H9 (cell line): ENCODE data around the gene AP4B1. TPM values are rescaled to one million over a fixed set of nuclear protein-coding genes. Genes with fewer than 3 reads are reported as not detected.

ENCODE experiments used
- DNase-seq: peaks from one replicate; pipeline ENCODE4 v3.0.0-alpha.2; 2017
- H2AFZ ChIP-seq: one replicate; pipeline ENCODE4 v1.6.1; 2013; ENCODE audit warnings: mild to moderate bottlenecking, low read length, control low read depth, moderate library complexity
- H2AK5ac ChIP-seq: 2 replicates; pipeline ENCODE4 v1.6.1; 2013; ENCODE audit warnings: low read length, control low read depth, mixed read lengths; ENCODE audit not compliant: insufficient read length
- H2BK120ac ChIP-seq: one replicate; pipeline ENCODE4 v1.6.1; 2013; ENCODE audit warnings: low read depth, mild to moderate bottlenecking, low read length, control low read depth, inconsistent platforms; ENCODE audit not compliant: poor library complexity, severe bottlenecking
- H2BK12ac ChIP-seq: 2 replicates; pipeline ENCODE4 v1.6.1; 2013; ENCODE audit warnings: low read length, control low read depth, mixed read lengths, low read depth; ENCODE audit not compliant: insufficient read length
- H2BK15ac ChIP-seq: 2 replicates; pipeline ENCODE4 v1.6.1; 2013; ENCODE audit warnings: low read depth, low read length, control low read depth
- H2BK20ac ChIP-seq: one replicate; pipeline ENCODE4 v1.6.1; 2013; ENCODE audit warnings: low read depth, mild to moderate bottlenecking, low read length, control low read depth, inconsistent platforms; ENCODE audit not compliant: poor library complexity, severe bottlenecking
- H2BK5ac ChIP-seq: 2 replicates; pipeline ENCODE4 v1.6.1; 2013; ENCODE audit warnings: low read length, control low read depth, mixed read lengths; ENCODE audit not compliant: insufficient read length
- H3K14ac ChIP-seq: 2 replicates; pipeline ENCODE4 v1.6.1; 2013; ENCODE audit warnings: low read length, control low read depth; ENCODE audit not compliant: insufficient read depth
- H3K18ac ChIP-seq: 2 replicates; pipeline ENCODE4 v1.6.1; 2013; ENCODE audit warnings: low read depth, mild to moderate bottlenecking, mixed read lengths, low read length, control low read depth; ENCODE audit not compliant: insufficient read length
- H3K23ac ChIP-seq: 2 replicates; pipeline ENCODE4 v1.6.1; 2013; ENCODE audit warnings: low read length, control low read depth, mixed read lengths, low read depth; ENCODE audit not compliant: insufficient read length
- H3K23me2 ChIP-seq: 2 replicates; pipeline ENCODE4 v1.6.1; 2013; ENCODE audit warnings: low read depth, mild to moderate bottlenecking, mixed read lengths, low read length, control low read depth; ENCODE audit not compliant: insufficient read length, poor library complexity, severe bottlenecking
- H3K27ac ChIP-seq: 2 replicates; pipeline ENCODE4 v1.5.1; 2013; ENCODE audit warnings: low read length, control low read depth, mixed read lengths, low read depth; ENCODE audit not compliant: insufficient read length
- H3K27me3 ChIP-seq: 2 replicates; pipeline ENCODE4 v1.6.1; 2013; ENCODE audit warnings: low read length, control low read depth, inconsistent platforms; ENCODE audit not compliant: insufficient read depth
- H3K4ac ChIP-seq: 2 replicates; pipeline ENCODE4 v1.6.1; 2013; ENCODE audit warnings: low read depth, mild to moderate bottlenecking, control low read depth, inconsistent platforms, low read length, moderate library complexity
- H3K4me1 ChIP-seq: 2 replicates; pipeline ENCODE4 v1.6.1; 2013; ENCODE audit warnings: low read length, control low read depth, inconsistent platforms; ENCODE audit not compliant: insufficient read depth
- H3K4me2 ChIP-seq: 2 replicates; pipeline ENCODE4 v1.6.1; 2013; ENCODE audit warnings: low read length, control low read depth, mixed read lengths; ENCODE audit not compliant: insufficient read length, insufficient read depth
- H3K56ac ChIP-seq: 2 replicates; pipeline ENCODE4 v1.6.1; 2013; ENCODE audit warnings: low read depth, mild to moderate bottlenecking, mixed read lengths, low read length, control low read depth; ENCODE audit not compliant: insufficient read length
- H3K79me1 ChIP-seq: 2 replicates; pipeline ENCODE4 v1.6.1; 2013; ENCODE audit warnings: low read depth, mild to moderate bottlenecking, moderate library complexity, low read length, control low read depth, inconsistent platforms; ENCODE audit not compliant: insufficient read depth, poor library complexity, severe bottlenecking
- H3K79me2 ChIP-seq: 2 replicates; pipeline ENCODE4 v1.6.1; 2013; ENCODE audit warnings: low read length, control low read depth, inconsistent platforms; ENCODE audit not compliant: insufficient read depth
- H3K9ac ChIP-seq: 2 replicates; pipeline ENCODE4 v1.6.1; 2013; ENCODE audit warnings: low read length, control low read depth, mixed read lengths; ENCODE audit not compliant: insufficient read length; ENCODE audit errors: extremely low read depth
- H3K9me3 ChIP-seq: one replicate; pipeline ENCODE4 v1.6.1; 2013; ENCODE audit warnings: low read depth, low read length, inconsistent platforms; ENCODE audit not compliant: control insufficient read depth
- H3T11ph ChIP-seq: one replicate; pipeline ENCODE4 v1.6.1; 2013; ENCODE audit warnings: mild to moderate bottlenecking, low read length, control low read depth, inconsistent platforms
- H4K20me1 ChIP-seq: one replicate; pipeline ENCODE4 v1.6.1; 2013; ENCODE audit not compliant: control insufficient read depth, insufficient read length, insufficient read depth
- H4K5ac ChIP-seq: 2 replicates; pipeline ENCODE4 v1.6.1; 2013; ENCODE audit warnings: low read depth, mild to moderate bottlenecking, mixed read lengths, low read length, control low read depth; ENCODE audit not compliant: insufficient read length
- H4K8ac ChIP-seq: replicated peaks from 2 replicates; pipeline ENCODE4 v1.6.1; 2013; ENCODE audit warnings: low read length, control low read depth, mixed read lengths, low read depth; ENCODE audit not compliant: insufficient read length
- H4K91ac ChIP-seq: 2 replicates; pipeline ENCODE4 v1.6.1; 2013; ENCODE audit warnings: low read depth, mild to moderate bottlenecking, moderate library complexity, mixed read lengths, low read length, control low read depth; ENCODE audit not compliant: insufficient read length
- H3K27ac Mint-ChIP-seq, 3 experiments: 2 replicates in 2 of 3; 3 replicates in 1 of 3; pipeline ENCODE4 v1.8.0; 2020 to 2021; ENCODE audit warnings: mixed read lengths in 3 of 3, mild to moderate bottlenecking in 1 of 3, moderate library complexity in 1 of 3
- H3K27me3 Mint-ChIP-seq: 2 replicates; pipeline ENCODE4 v1.8.0; 2021; ENCODE audit warnings: low read depth, mild to moderate bottlenecking, moderate library complexity, mixed read lengths
- H3K36me3 Mint-ChIP-seq, 3 experiments: 2 replicates in 2 of 3; 3 replicates in 1 of 3; pipeline ENCODE4 v1.8.0; 2020 to 2021; ENCODE audit warnings: low read depth in 3 of 3, mixed read lengths in 3 of 3; ENCODE audit not compliant: insufficient read depth in 1 of 3
- H3K4me1 Mint-ChIP-seq, 2 experiments: 2 replicates each; pipeline ENCODE4 v1.8.0; 2020; ENCODE audit warnings: mixed read lengths in 2 of 2
- H3K4me3 Mint-ChIP-seq, 2 experiments: 2 replicates in 1 of 2; 3 replicates in 1 of 2; pipeline ENCODE4 v1.8.0; 2020 to 2021; ENCODE audit warnings: mild to moderate bottlenecking in 2 of 2, mixed read lengths in 2 of 2, moderate library complexity in 1 of 2
- H3K9me3 Mint-ChIP-seq, 2 experiments: 2 replicates in 1 of 2; 3 replicates in 1 of 2; pipeline ENCODE4 v1.8.0; 2020; ENCODE audit warnings: mild to moderate bottlenecking in 2 of 2, mixed read lengths in 2 of 2, moderate library complexity in 1 of 2
- WGBS: extraction: QIAGEN DNeasy Blood & Tissue Kit; methylation state at CpG from one replicate; pipeline ENCODE4 v1.1.7; 2013; ENCODE audit warnings: missing lambda C conversion rate, low lambda C conversion rate, mixed read lengths; ENCODE audit not compliant: insufficient read length; ENCODE audit errors: extremely low coverage; 5-methylcytosine and 5-hydroxymethylcytosine counted together
- total RNA-seq: library from RNA; stranded (reverse); gene quantifications from 2 replicates; pipeline ENCODE4 v1.2.1, GENCODE V29; 2021
- TF ChIP-seq, protein P1 (sequence below): fragments of 200-600 bp; sonication (generic); conservative IDR thresholded peaks from 3 replicates; pipeline ENCODE4 v1.8.0; 2021; ENCODE audit warnings: antibody characterized with exemption, mild to moderate bottlenecking

Gene AP4B1
- total RNA-seq, 1 experiment from 2014 or later = 19.3 TPM

- Histone ChIP-seq H2BK120ac (no peak overlapping the region), H4K8ac (no peak overlapping the region), H2AK5ac (no peak overlapping the region), H4K20me1 (no peaks in the 10 kb centered on the region), H3K23me2 (peaks cover under 1% of the 10 kb centered on the region), H4K91ac (no peak overlapping the region), H3K4me2 (no peak overlapping the region), H2BK15ac (no peak overlapping the region), H2BK12ac (no peak overlapping the region), H3K23ac (no peak overlapping the region), H4K5ac (no peak overlapping the region), H3K4me1 (no peaks in the 10 kb centered on the region), H2BK20ac (no peak overlapping the region), H3K79me1 (no peaks in the 10 kb centered on the region), H3K27me3 (no peaks in the 10 kb centered on the region), H3T11ph (no peak overlapping the region), H3K4ac (no peak overlapping the region), H3K9me3 (no peaks in the 10 kb centered on the region), H2BK5ac (no peak overlapping the region), H3K79me2 (peaks cover 15% of the 10 kb centered on the region; the same call in 1 of the 2 replicates), H3K27ac (no peak overlapping the region), H3K18ac (no peak overlapping the region), H3K9ac (no peak overlapping the region), H3K14ac (no peak overlapping the region), H3K56ac (no peak overlapping the region), H2AFZ (no peak overlapping the region)
- Mint-ChIP-seq H3K36me3 (peaks cover 8 to 12% (median 10%) of the 10 kb centered on the region in 3 experiments; a peak in 6 of 7 replicates), H3K4me1 (peaks cover 34 to 35% of the 10 kb centered on the region in 2 experiments), H3K27me3 (no peaks in the 10 kb centered on the region; the same call in 1 of the 2 replicates), H3K27ac (no peak overlapping the region), H3K9me3 (no peaks in the 10 kb centered on the region; a peak in 1 of 5 replicates), H3K4me3 (no peak overlapping the region)
- DNase-seq = no peak
- TF ChIP-seq, protein P1, sequence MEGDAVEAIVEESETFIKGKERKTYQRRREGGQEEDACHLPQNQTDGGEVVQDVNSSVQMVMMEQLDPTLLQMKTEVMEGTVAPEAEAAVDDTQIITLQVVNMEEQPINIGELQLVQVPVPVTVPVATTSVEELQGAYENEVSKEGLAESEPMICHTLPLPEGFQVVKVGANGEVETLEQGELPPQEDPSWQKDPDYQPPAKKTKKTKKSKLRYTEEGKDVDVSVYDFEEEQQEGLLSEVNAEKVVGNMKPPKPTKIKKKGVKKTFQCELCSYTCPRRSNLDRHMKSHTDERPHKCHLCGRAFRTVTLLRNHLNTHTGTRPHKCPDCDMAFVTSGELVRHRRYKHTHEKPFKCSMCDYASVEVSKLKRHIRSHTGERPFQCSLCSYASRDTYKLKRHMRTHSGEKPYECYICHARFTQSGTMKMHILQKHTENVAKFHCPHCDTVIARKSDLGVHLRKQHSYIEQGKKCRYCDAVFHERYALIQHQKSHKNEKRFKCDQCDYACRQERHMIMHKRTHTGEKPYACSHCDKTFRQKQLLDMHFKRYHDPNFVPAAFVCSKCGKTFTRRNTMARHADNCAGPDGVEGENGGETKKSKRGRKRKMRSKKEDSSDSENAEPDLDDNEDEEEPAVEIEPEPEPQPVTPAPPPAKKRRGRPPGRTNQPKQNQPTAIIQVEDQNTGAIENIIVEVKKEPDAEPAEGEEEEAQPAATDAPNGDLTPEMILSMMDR = no peak
- no CpG with 5 or more reads among the region's 1 CpG for WGBS
Observed at GRCh38 chr1:113935970-113936369, 31.4 kb upstream of the AP4B1 start.
